ENCODE data around the gene LHFPL3.
"Not testable (repeated sequence)": the region's sequence is repeated elsewhere in the genome, so short reads cannot be mapped to it uniquely, and the experiment has no call there.

LHFPL3 gene

GRCh38 chr7:104936546-104936945 is 608.1 kb downstream of the LHFPL3 start:
- no peak for DNase-seq (ENCODE audit: low read depth in 1 of 2, low spot score in 1 of 2)
- no peak for TF ChIP-seq REST (IDR thresholded peaks at IDR 0.05; ENCODE audit: insufficient replicate concordance, low read depth)
- no peak for TF ChIP-seq SPI1 (IDR thresholded peaks at IDR 0.05; ENCODE audit: borderline replicate concordance, low read depth)
- no peak for TF ChIP-seq GABPA (IDR thresholded peaks at IDR 0.05; ENCODE audit: low read depth)
- TF ChIP-seq CTCF (IDR thresholded peaks at IDR 0.05; ENCODE audit: insufficient read depth, low read length) = no peak
- TF ChIP-seq POLR2AphosphoS5 (IDR thresholded peaks at IDR 0.05; ENCODE audit: low read depth) = no peak
- Histone ChIP-seq H3K4me3 (replicated peaks; ENCODE audit: insufficient read depth, low read length) (no peak overlapping the region), H3K27ac (replicated peaks) (no peak overlapping the region), H3K27me3 (ENCODE audit: insufficient read depth, poor library complexity, severe bottlenecking) (no peaks in the 10 kb centered on the region)

GRCh38 chr7:104937489-104937888 is 609.1 kb downstream of the LHFPL3 start:
- not testable (repeated sequence) for DNase-seq (ENCODE audit: low read depth in 1 of 2, low spot score in 1 of 2); H3K27ac ChIP-seq (replicated peaks); H3K4me3 ChIP-seq (replicated peaks; ENCODE audit: insufficient read depth, low read length); H3K27me3 ChIP-seq (ENCODE audit: insufficient read depth, poor library complexity, severe bottlenecking)

GRCh38 chr7:104938741-104939390 is 610.5 kb downstream of the LHFPL3 start:
- TF ChIP-seq SPI1 (IDR thresholded peaks at IDR 0.05; ENCODE audit: borderline replicate concordance, low read depth) (no peak), REST (IDR thresholded peaks at IDR 0.05; ENCODE audit: insufficient replicate concordance, low read depth) (no peak), CTCF (IDR thresholded peaks at IDR 0.05; ENCODE audit: insufficient read depth, low read length) (no peak), GABPA (IDR thresholded peaks at IDR 0.05; ENCODE audit: low read depth) (no peak), POLR2AphosphoS5 (IDR thresholded peaks at IDR 0.05; ENCODE audit: low read depth) (no peak)
- DNase-seq (ENCODE audit: low read depth in 1 of 2, low spot score in 1 of 2) = no peak

GRCh38 chr7:104940023-104940710 is 611.8 kb downstream of the LHFPL3 start:
- Histone ChIP-seq H3K4me3 (replicated peaks; ENCODE audit: insufficient read depth, low read length) (no peak overlapping the region), H3K27me3 (ENCODE audit: insufficient read depth, poor library complexity, severe bottlenecking) (no peaks in the 10 kb centered on the region), H3K27ac (replicated peaks) (no peak overlapping the region)
- no peak for TF ChIP-seq GABPA (IDR thresholded peaks at IDR 0.05; ENCODE audit: low read depth)
- no peak for TF ChIP-seq REST (IDR thresholded peaks at IDR 0.05; ENCODE audit: insufficient replicate concordance, low read depth)
- no peak for TF ChIP-seq CTCF (IDR thresholded peaks at IDR 0.05; ENCODE audit: insufficient read depth, low read length)
- no peak for TF ChIP-seq POLR2AphosphoS5 (IDR thresholded peaks at IDR 0.05; ENCODE audit: low read depth)
- TF ChIP-seq SPI1 (IDR thresholded peaks at IDR 0.05; ENCODE audit: borderline replicate concordance, low read depth) = no peak
- DNase-seq (ENCODE audit: low read depth in 1 of 2, low spot score in 1 of 2) = no peak

More at GRCh38 chr7:104938741-104939390, 610.5 kb downstream of the LHFPL3 start:
- Histone ChIP-seq H3K4me3 (replicated peaks; ENCODE audit: insufficient read depth, low read length) (no peak overlapping the region), H3K27ac (replicated peaks) (no peak overlapping the region), H3K27me3 (ENCODE audit: insufficient read depth, poor library complexity, severe bottlenecking) (no peaks in the 10 kb centered on the region)
